ENCODE data around the gene BSND.

Gene BSND

GRCh38 chr1:54994355-54994990, 4.3 kb upstream of the BSND start:
- no peak for DNase-seq

DNA sequence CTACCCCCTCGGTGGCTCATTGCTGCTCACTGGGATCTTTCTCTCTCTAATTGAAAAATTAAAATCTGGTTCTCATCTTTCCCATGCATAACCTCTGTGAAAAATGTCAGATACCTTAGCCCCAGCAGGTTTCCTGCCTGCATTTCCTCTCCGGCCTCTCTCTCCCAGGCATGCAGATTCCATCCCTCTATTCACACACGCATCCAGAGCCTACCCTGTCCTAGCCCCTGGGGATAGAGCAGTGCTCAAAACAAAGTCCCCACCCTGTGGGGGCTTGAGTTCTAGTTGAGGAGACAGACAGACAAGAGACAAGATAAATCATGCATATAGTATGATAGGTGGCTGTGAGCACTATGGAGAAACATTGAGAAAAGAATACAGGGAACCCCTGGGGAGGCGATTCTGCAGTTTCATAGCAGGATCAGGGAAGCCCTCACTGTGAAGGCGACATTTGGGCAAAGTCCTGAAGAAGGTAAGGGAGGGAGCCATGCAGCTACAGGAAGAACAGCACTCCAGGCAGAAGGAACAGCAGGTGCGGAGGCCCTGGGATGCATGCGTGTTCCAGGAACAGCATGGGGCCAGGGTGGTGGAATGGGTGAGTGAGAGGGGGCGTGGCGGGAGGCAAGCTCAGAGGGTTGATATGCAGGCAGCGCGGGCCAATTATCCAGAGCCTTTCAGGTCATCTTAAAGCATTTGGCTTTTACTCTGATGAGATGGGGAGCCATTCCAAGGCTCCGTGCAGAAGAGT, 3.5 kb upstream of the BSND start:
- peak; percentile 68 for DNase-seq

DNA sequence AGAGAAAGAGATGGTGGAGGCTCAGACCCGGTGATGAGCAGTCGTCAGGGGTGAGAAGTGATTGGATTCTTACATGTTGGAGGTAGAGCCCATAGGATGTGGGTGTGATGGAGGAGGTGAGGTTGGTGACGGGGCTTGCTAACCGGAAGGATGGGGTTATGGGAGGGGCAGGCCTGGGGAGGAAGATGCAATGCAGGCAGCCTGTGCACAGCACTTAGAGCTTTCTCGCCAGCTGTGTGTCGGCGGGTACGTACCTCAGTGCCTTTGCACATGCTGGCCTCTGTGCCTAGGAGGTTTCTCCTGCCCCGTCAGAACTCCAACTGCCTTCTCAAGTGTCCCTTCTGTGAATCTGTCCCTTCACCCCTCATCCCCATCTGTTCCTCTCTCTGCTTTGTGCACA, 2.9 kb upstream of the BSND start:
- no peak for DNase-seq

- DNase-seq, result peak; percentile 48
These were observed 2.3 kb upstream of the BSND start for GRCh38 chr1:54996359-54996868.

- no peak for DNase-seq
These were observed 1.6 kb upstream of the BSND start for GRCh38 chr1:54996869-54997710.

DNA sequence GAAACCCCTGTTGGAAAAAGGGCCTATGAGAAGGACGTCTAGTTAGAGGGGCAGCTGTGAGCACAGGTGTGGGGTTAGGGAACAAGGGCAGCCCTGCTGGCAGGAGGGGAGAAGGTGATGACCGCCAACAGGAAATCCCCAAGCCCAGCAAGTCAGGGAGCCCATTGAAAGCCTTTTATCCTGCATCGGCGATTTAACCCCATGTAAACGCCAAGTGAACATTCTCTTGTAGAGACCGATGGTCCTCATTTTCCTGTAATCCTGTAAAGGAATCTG, 1.1 kb upstream of the BSND start:
- DNase-seq, result no peak

- no peak for DNase-seq
These were observed 633 bp upstream of the BSND start for GRCh38 chr1:54998100-54998499.

DNA sequence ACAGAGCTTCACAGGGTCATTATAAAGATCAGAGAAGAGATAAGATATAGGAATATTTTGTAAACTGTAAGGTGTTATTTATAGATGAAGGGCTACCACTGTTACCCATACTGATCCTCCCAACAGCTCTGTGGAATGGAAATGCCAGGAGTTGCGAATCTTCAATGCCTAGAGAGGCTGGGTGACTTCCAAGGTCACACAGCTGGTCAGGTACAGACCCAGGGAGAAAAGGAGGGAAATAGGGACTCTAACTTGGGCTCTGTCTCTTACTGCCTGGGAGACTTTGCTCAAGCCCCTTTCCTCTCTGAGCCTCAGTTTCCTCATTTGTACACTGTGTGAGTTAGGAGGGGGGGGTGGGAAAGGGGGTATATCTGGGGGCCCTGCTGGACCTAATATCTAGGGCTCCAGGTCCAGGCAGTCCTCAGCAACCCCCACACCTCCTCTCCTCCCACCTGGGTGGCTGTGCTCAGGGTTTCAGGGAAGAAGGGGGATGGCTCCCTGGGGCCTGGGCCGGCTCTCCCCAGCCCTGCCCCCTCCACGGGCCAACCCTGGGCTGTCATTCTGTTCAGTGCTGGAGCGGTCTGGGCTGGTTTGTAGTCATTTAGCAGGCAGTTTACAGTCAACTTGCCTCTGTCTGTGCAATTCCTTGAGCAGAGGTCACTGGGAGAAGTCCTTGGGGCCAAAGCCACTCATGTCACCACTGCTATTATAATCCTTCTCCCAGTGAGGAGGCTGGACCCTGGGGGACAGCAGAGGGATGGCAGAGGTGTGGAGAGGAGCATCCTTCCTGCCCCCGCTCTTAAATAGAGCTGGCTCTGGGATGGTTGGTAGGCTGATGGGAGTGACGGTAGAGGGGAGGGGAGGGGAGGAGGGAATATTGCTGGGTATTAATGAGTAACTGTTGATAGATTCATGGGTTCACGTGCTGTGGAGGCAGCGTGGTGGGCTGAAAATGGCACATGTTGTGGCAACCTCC, 1.7 kb downstream of the BSND start:
- no peak for DNase-seq

DNA sequence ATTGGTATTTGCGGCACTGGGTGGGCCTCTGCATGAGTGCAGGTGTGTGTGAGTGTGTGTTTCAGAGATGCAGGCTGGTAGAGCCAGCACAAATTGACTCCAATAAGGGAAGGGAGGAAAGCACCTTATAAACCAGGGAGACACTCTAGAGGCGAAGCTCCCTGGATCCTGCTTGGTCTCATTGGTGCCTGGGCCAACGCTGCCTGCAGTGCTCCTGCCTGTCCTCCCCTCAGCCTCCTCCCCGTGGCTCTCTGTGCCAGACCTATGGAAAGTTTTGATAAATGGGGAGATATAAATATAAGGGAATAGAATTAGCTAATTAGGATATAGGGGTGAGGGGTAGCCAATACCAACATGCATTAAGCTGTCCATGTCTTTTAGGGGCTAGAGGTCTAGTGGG, 2.6 kb downstream of the BSND start:
- no peak for DNase-seq

GRCh38 chr1:55002686-55003085, 4.0 kb downstream of the BSND start:
- no peak for DNase-seq

DNA sequence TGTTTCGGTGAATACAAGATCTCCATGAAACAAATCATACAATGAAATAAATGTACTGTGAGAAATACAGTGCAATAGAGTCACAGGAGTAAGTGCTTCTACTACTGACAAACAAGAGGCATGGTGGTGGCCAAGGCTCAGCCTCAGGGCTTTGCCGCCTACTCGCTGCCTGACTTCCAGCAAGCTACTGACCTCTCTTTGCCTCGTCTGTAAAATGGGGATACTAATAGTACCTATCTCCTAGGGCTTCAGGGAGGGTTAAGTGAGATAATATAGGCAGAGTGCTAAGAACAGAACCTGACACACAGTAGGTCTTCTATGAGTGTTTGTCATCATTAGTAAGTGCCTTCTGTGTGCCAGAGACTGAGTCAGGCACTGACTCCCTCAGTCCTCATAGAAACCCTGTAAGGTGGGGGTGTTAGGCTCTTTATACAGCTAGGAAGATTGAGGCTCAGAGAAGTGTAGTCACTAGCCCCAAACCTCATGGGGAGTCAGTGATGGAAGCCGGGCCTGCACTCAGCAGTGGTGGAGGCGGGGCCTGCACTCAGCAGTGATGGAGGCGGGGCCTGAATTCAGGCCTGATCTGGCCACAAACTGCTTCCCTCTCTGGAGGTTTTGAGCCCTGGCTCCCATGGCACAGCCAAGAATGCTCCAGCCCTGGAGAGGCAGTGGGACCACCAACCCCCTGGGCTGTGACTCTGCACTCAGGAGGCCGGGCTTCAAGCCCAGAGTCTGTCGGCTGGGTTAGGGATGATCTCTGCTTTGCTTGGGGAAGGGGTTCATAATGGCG, 6.8 kb downstream of the BSND start:
- no peak for DNase-seq

GRCh38 chr1:55006931-55007330, 8.2 kb downstream of the BSND start:
- no peak for DNase-seq

GRCh38 chr1:55007625-55008024, 8.9 kb downstream of the BSND start:
- DNase-seq, result no peak

DNA sequence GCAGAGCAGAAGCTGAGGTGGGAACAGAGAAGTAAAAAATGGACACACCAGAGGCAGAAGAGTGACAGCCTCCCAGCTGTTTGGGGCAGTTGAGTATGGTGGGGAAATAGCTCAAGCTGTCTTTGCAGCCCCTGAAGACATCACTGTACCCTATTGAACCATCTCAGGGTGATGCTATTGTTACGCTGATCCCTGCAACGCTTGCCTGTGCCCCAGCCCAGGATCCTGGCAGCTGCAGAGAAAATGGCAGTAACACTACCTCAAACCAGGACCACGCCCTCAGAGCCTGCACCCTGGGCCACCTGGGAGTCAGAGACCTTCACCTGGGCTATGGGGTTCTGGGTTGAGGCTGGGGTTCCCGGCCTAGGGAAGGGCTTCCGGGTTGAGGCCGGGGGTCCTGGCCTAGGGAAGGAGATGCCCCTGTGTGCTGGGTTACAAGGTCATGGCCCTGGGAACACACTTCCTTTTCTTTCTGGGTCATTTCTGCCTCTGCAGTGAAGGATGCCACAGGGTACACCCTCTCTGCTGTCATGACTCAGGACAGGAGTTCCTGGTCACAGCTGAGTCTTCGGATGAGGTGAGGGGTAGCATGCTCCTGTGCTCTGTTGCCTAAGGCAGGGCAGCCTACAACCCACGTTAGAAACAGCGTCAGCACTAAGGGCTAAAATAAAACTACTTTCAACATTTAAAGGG, 11.6 kb downstream of the BSND start:
- DNase-seq, result no peak

DNA sequence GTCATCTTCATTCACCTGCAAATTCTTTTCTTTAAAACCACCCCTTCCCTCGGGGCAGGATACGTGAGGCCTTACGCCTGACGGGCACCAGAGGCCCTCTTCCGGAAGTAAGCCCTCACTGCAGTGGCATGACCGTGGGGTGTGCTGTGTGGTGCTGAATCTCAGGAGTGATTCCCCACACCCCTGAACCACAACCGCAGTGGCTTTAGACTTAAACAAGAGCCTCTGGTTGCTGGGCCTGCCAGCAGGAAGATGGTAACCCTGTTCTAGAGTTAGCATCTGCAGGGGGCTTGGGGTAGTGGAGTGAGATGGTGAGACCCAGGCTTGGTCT, 12.1 kb downstream of the BSND start:
- DNase-seq, result no peak

DNA sequence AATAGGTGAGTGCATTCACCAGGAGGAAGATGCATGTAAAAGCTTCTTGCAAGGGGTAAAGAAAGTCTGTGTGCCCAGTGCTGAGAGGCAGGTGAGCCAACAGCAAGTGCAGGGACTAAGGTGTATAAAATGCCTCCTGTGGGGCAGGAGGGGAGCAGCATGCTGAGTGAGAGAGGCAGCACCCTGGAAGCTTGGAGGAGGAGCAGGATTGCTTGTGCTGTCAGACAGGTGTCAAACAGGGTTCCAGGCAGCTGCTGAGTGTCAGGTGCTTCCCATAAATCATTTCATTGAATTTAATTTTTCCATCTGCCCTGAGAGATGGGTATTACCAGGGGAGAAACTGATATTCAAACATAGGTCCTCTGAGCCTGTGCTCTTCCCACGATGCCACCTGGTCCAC, 13.9 kb downstream of the BSND start:
- DNase-seq, result peak; percentile 80

DNA sequence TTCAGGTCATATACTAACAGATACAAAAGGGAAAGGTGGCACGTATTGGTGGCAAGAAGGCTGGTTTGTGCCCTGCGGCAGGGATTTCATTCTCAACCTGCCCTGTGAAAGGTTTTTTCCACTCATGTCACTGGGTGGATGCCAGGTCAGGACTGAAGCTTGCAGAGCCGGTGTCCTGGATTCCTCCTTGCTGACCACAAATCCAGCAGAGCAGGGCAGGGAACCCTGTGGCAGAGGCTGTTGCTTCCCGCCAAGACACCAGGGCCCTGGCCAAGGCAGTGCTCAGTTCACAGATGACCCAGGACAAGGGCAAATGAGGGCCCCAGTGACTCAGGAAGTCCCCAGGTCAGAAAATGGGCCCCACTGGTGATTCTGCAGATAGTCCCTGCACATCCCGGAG, 16.4 kb downstream of the BSND start:
- no peak for DNase-seq

DNA sequence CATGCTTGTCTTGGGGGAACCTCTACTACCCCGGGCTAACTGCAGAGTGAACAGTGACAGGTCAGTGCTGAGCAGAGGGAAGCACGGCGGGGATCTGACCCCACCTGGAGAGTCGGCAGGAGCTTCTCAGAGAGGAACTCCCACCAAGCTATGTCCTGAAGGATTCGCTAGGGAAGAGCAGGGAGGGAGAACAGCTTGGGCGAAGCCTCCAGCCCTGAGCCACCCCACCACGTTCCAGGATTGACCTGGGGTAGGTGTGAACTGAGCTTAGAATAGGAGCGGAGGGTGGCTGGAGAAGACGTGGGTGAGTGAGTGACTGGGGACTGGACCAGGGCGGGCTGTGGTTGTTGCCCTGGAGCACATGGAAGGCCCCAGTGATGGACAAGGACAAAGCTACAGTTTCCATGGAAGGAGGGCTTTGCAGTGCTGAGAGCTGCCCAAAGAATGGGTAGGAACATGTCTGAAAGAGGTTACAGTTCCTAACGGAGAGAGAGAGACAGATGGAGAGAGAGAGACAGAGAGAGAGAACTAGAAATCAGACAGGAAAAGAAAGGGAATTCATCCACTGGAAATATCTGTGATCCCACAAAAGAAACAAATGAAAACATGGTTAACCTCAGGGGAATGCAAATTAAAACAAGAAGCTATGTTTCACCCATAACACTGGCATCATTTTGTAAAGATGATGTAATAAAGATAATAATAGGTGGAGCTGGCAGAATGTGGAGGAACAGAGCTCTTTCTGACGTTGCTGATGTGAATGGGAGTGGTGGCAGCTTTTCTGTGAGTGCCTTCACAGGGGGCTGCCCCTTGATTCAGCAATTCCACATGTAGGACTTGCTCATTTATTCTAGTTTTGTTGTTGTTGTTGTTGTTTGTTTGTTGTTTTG, 17.2 kb downstream of the BSND start:
- DNase-seq, result no peak

DNA sequence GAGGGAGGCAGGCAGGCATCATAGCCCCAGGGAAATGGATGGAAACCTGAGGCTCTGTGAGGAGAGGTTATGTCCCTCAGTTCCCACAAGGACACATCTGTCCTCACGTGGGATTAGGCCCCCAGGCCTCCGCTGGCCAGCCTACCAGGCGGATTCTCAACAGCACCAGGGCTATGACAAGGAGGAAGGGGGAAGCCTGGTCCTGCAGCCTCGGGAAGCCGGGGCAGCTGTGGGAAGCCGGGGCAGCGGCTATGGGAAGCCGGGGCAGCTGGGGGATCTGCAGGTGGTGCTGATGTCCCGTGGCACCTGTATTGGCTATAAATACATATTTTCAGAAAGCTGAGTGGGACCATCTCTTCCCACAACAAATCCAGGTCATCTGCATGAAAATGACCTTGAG, 19.7 kb downstream of the BSND start:
- no peak for DNase-seq

GRCh38 chr1:55021942-55022546, 23.3 kb downstream of the BSND start:
- DNase-seq, result peak; percentile 94
